Esophagus muscularis mucosa (tissue), 4 donors: ENCODE measurements around the gene UBD.

Experiments
- EP300 ChIP-seq: sonication (generic); formaldehyde crosslinking; IDR thresholded peaks from one replicate; pipeline ENCODE4 v1.6.1; 2017; ENCODE audit warnings: antibody characterized with exemption
- POLR2A ChIP-seq: fragments of 450-650 bp; IDR thresholded peaks from one replicate; pipeline ENCODE4 v1.6.1; 2017; ENCODE audit warnings: antibody characterized with exemption, moderate library complexity, mild to moderate bottlenecking, low read depth
- POLR2AphosphoS5 ChIP-seq, 2 donors: sonication (generic); formaldehyde crosslinking; IDR thresholded peaks; one replicate each; pipeline ENCODE4 v1.6.1; 2017; ENCODE audit warnings: antibody characterized with exemption in 2 of 2
- TF ChIP-seq, protein P1 (sequence below), 3 experiments: fragments of 200-600 bp in 2 of 3; fragments of 450-650 bp in 1 of 3; sonication (generic) in 2 of 3; IDR thresholded peaks; one replicate each; pipeline ENCODE4 v1.5.1; 2017 to 2019; ENCODE audit warnings: antibody characterized with exemption in 3 of 3, mild to moderate bottlenecking in 2 of 3, moderate library complexity in 1 of 3

DNA sequence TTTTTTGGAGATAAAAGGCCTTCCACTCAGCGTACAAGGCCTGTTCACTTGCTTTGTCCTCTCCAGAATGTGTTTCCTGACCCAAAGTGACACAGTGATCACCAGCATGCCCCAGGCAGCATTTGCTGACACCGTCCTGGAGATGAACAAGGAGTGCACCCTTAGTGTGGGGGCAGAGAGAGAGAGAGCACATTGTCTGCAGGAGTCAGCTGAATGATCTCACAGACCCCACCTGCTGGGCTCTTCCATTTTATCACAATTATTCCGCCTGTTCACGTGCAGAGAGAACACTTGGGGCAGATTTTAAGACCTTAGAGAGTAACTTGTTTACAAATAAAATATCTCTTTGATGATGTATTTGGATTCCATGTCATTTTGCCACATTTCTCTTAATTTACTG is 49.3 kb downstream of the UBD start:
- TF ChIP-seq, protein P1, sequence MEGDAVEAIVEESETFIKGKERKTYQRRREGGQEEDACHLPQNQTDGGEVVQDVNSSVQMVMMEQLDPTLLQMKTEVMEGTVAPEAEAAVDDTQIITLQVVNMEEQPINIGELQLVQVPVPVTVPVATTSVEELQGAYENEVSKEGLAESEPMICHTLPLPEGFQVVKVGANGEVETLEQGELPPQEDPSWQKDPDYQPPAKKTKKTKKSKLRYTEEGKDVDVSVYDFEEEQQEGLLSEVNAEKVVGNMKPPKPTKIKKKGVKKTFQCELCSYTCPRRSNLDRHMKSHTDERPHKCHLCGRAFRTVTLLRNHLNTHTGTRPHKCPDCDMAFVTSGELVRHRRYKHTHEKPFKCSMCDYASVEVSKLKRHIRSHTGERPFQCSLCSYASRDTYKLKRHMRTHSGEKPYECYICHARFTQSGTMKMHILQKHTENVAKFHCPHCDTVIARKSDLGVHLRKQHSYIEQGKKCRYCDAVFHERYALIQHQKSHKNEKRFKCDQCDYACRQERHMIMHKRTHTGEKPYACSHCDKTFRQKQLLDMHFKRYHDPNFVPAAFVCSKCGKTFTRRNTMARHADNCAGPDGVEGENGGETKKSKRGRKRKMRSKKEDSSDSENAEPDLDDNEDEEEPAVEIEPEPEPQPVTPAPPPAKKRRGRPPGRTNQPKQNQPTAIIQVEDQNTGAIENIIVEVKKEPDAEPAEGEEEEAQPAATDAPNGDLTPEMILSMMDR (IDR thresholded peaks at IDR 0.05): no peak
- no peak for TF ChIP-seq POLR2A
- no peak for TF ChIP-seq POLR2AphosphoS5 (IDR thresholded peaks at IDR 0.05)
- no peak for TF ChIP-seq EP300
